Measurements from ENCODE around the gene HLA-DQA1.

DNA sequence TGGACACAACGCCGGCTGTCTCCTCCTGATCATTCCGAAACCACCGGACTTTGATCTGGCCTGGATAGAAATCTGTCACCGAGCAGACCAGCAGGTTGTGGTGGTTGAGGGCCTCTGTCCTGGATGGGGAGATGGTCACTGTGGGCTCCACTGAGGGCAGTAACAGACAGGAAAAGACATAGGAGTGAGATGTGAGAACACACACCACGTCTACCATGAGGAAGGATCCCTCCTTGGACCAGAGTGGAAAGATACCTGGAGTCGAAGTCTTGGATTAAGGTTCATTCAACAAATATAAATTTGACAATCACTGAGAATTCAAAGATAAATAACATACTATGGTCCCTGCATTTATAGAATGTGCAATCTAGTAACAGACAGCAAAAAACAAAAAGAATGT, 24.9 kb downstream of the HLA-DQA1 start:
- TF ChIP-seq ARNT (IDR thresholded peaks at IDR 0.05), result no peak
- no peak for TF ChIP-seq L3MBTL2 (conservative IDR thresholded peaks at IDR 0.05)
- TF ChIP-seq SP1 (IDR thresholded peaks at IDR 0.05), result no peak
- no peak for TF ChIP-seq LEF1 (IDR thresholded peaks at IDR 0.05; ENCODE audit: borderline replicate concordance)
- TF ChIP-seq BHLHE40 (IDR thresholded peaks at IDR 0.05; ENCODE audit: borderline replicate concordance), result no peak
- TF ChIP-seq FOXM1 (IDR thresholded peaks at IDR 0.05; ENCODE audit: borderline replicate concordance), result no peak

Data from HEK293T (cell line).